BJ (cell line): ENCODE results near the gene ACSBG1. TPM values are rescaled to one million over a fixed set of nuclear protein-coding genes. Genes with fewer than 3 reads are reported as not detected.

Experiments used
- CTCF ChIA-PET: fragments of 350-600 bp; formaldehyde crosslinking; extraction: SDS; loops from one replicate; lab custom pipeline; 2021; ENCODE audit warnings: antibody characterized with exemption, inconsistent platforms; lab: Yijun Ruan, JAX
- POLR2A ChIA-PET: fragments of 300-600 bp; sonication (Branson Sonifier 250); formaldehyde crosslinking; extraction: SDS; loops from one replicate; lab custom pipeline; 2021; ENCODE audit warnings: antibody characterized with exemption; lab: Charles Lee
- DNase-seq: peaks from one replicate; pipeline ENCODE4 v3.0.0-alpha.2; 2011; ENCODE audit warnings: low read depth
- H3K27me3 ChIP-seq: 2 replicates; pipeline ENCODE4 v1.6.0; 2011; ENCODE audit warnings: low read length; ENCODE audit not compliant: control insufficient read depth, insufficient read depth
- H3K36me3 ChIP-seq: 2 replicates; pipeline ENCODE4 v1.5.1; 2011; ENCODE audit warnings: low read length; ENCODE audit not compliant: control insufficient read depth, insufficient read depth
- H3K4me3 ChIP-seq: 2 replicates; pipeline ENCODE4 v1.5.1; 2011; ENCODE audit warnings: low read depth, mild to moderate bottlenecking, control low read depth, low read length
- CTCF ChIP-seq: IDR thresholded peaks from 2 replicates; pipeline ENCODE4 v1.5.1; 2011; ENCODE audit warnings: low read depth, mild to moderate bottlenecking, control low read depth, inconsistent platforms, low read length, moderate library complexity; ENCODE audit not compliant: insufficient read depth
- polyA minus RNA-seq: library from RNA; depleted of rRNA, polyadenylated mRNA; stranded (reverse); fragments of >200 nt; gene quantifications from 2 replicates; pipeline ENCODE4 v1.2.3, GENCODE V29; 2011; rRNA and poly(A)+ RNA removed
- polyA plus RNA-seq: library from polyadenylated mRNA; depleted of rRNA; stranded (reverse); fragments of >200 nt; gene quantifications from 2 replicates; pipeline ENCODE4 v1.2.3, GENCODE V29; 2011; rRNA removed

Gene ACSBG1
- 0.01 and 0.02 TPM in 2 replicates for polyA plus RNA-seq
- polyA minus RNA-seq, result not detected in 2 replicates

- Histone ChIP-seq H3K27me3 (peaks cover 11% of the 10 kb centered on the region), H3K4me3 (no peak within 1 kb of the TSS), H3K36me3 (no peaks in the 10 kb centered on the region)
- no peak for DNase-seq
- TF ChIP-seq CTCF, result no peak
- CTCF ChIA-PET, result interaction anchor here (0.9 to 1.9 kb wide), 5 partner anchors 15 to 131 kb away, joined by 3 to 5 read pairs (median 4); no protein-coding TSS in a partner anchor
- POLR2A ChIA-PET, result no interaction called here
These were observed at the start of gene ACSBG1 for GRCh38 chr15:78234515-78235040. TSS of gene ACSBG1 (minus strand) at chr15:78234565. CDS start at chr15:78234501, 64 bp downstream.

- POLR2A ChIA-PET, result no interaction called here
- DNase-seq, result no peak
- Histone ChIP-seq H3K4me3 (no peak overlapping the region), H3K36me3 (peaks cover 5% of the 10 kb centered on the region; the same call in 1 of the 2 replicates), H3K27me3 (no peaks in the 10 kb centered on the region)
- CTCF ChIA-PET, result interaction anchor here (0.7 to 2.1 kb wide), 7 partner anchors 11 to 623 kb away, joined by 3 to 5 read pairs (median 3); partner anchors contain the start of gene SKIC8
- no peak for TF ChIP-seq CTCF
These were observed 48.0 kb upstream of the ACSBG1 start for GRCh38 chr15:78282324-78282723.

GRCh38 chr15:78280319-78281072, 46.1 kb upstream of the ACSBG1 start:
- TF ChIP-seq CTCF, result no peak
- H3K4me3 ChIP-seq, result no peak overlapping the region
- H3K27me3 ChIP-seq, result no peaks in the 10 kb centered on the region
- ChIA-PET CTCF (interaction anchor here (0.7 to 2.1 kb wide), 5 partner anchors 10 to 172 kb away, joined by 3 to 5 read pairs (median 3); no protein-coding TSS in a partner anchor), POLR2A (no interaction called here)
- H3K36me3 ChIP-seq, result peaks cover 5% of the 10 kb centered on the region; the same call in 1 of the 2 replicates
- DNase-seq, result no peak

- ChIA-PET CTCF (interaction anchor here (0.8 kb wide), 1 partner anchor 23 kb away, joined by 4 read pairs; the partner anchor contains the start of gene SKIC8), POLR2A (no interaction called here)
- Histone ChIP-seq H3K27me3 (no peaks in the 10 kb centered on the region), H3K36me3 (peaks cover 3% of the 10 kb centered on the region; the same call in 1 of the 2 replicates), H3K4me3 (no peak overlapping the region)
- TF ChIP-seq CTCF, result no peak
- no peak for DNase-seq
These were observed 41.9 kb upstream of the ACSBG1 start for GRCh38 chr15:78276064-78276943.
